ENCODE measurements around the gene MACROD2.
"Not testable (repeated sequence)": the region's sequence is repeated elsewhere in the genome, so short reads cannot be mapped to it uniquely, and the experiment has no call there.

Gene MACROD2

GRCh38 chr20:14981486-14981885 lies 986.2 kb downstream of the MACROD2 start:
- not testable (repeated sequence) for DNase-seq

GRCh38 chr20:14982324-14982723 lies 987.0 kb downstream of the MACROD2 start:
- DNase-seq, result not testable (repeated sequence)

GRCh38 chr20:14984305-14984704 lies 989.0 kb downstream of the MACROD2 start:
- no peak for DNase-seq

GRCh38 chr20:14984768-14985622 lies 989.7 kb downstream of the MACROD2 start:
- no peak for DNase-seq

- no peak for DNase-seq
Measured at GRCh38 chr20:14986026-14986655, 990.8 kb downstream of the MACROD2 start.

GRCh38 chr20:14986656-14987055 lies 991.3 kb downstream of the MACROD2 start:
- no peak for DNase-seq

- no peak for DNase-seq
Measured at GRCh38 chr20:14989535-14990290, 994.4 kb downstream of the MACROD2 start.

- no peak for DNase-seq
Measured at GRCh38 chr20:14991023-14991422, 995.7 kb downstream of the MACROD2 start.

- DNase-seq, result no peak
Measured at GRCh38 chr20:14992153-14992552, 996.8 kb downstream of the MACROD2 start.

- no peak for DNase-seq
Measured at GRCh38 chr20:14992961-14993360, 997.6 kb downstream of the MACROD2 start.

GRCh38 chr20:14996883-14997672 lies 1001.8 kb downstream of the MACROD2 start:
- DNase-seq, result no peak

- no peak for DNase-seq
Measured at GRCh38 chr20:14997791-14998190, 1002.5 kb downstream of the MACROD2 start.

GRCh38 chr20:15005300-15005986 lies 1010.1 kb downstream of the MACROD2 start:
- DNase-seq, result no peak

- no peak for DNase-seq
Measured at GRCh38 chr20:15011631-15012030, 1016.3 kb downstream of the MACROD2 start.

- no peak for DNase-seq
Measured at GRCh38 chr20:15012566-15012965, 1017.2 kb downstream of the MACROD2 start.

- DNase-seq, result not testable (repeated sequence)
Measured at GRCh38 chr20:15016875-15017274, 1021.6 kb downstream of the MACROD2 start.

GRCh38 chr20:15018966-15019365 lies 1023.6 kb downstream of the MACROD2 start:
- no peak for DNase-seq

GRCh38 chr20:15020845-15021244 lies 1025.5 kb downstream of the MACROD2 start:
- no peak for DNase-seq

- no peak for DNase-seq
Measured at GRCh38 chr20:15022921-15023320, 1027.6 kb downstream of the MACROD2 start.

GRCh38 chr20:15026759-15027158 lies 1031.4 kb downstream of the MACROD2 start:
- no peak for DNase-seq

GRCh38 chr20:15030826-15031225 lies 1035.5 kb downstream of the MACROD2 start:
- no peak for DNase-seq

Data from Kasumi-1 (cell line).